GM19438 (cell line): ENCODE results near the gene DCD.
"Not testable (repeated sequence)": the region's sequence is repeated elsewhere in the genome, so short reads cannot be mapped to it uniquely, and the experiment has no call there.

ENCODE experiments used
- ATAC-seq: cut with Tn5 transposase; IDR thresholded peaks from one replicate; pipeline ENCODE4 v1.9.1; 2021; ENCODE audit warnings: low read depth; ENCODE audit not compliant: unreplicated experiment

DCD gene

DNA sequence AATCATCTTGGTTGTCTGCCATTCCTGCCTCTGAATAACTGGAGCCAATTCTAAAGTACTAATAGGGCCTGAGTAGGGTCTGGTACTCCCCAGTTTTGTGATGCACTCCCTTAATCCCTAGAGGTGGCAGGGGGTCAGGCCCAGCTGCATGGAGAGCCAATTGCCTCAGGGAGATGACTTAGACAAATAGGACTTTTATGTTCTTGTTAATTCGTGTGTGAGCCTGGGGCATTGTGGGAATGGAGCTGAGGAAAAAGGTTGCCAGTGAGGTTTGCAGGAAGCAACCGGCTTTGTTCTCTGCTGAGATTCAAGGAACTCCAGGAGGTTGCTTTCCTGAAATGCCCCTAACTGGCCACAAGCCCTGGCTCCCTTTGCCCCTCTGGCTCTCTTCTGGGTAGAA is 6.8 kb upstream of the DCD start:
- ATAC-seq: no peak

DNA sequence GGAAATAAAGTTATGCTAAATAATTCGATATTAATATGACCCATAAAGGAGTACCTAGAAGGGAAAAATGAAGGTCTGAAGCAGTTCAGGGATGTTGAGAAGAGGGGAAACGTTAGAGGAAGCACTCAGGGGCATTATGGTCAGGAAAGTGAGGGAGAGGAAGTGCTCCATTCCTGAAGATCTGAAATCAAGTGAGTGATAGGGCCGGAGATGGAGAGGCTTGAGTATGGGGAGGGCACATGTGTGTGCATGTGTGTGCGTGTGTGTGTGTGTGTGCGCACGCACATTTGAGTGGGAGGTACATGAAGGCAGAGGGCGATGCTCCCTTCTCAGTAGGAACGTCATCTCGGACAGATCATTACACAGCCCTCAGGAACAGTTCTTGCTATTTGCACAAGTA is 4.9 kb upstream of the DCD start:
- ATAC-seq: no peak

DNA sequence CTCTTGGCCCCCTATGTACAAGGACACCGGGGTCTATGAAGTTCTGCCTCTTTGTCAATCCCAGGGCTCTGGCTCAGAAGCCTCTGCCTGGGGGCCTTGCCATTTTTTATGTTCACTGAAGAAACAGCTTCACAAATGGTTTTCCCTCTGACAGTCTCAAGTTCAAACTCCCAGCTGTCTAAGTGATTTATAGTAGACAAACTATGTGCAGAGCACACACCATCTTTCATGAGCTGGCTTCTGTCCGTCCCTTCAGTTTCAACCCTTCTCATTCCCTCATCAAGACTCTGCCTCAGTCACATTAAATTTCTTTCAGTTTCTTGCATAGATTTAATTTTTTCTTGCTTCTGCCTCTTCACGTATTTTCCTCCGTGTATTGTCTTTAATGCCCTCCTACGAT is 2.7 kb upstream of the DCD start:
- ATAC-seq: no peak

DNA sequence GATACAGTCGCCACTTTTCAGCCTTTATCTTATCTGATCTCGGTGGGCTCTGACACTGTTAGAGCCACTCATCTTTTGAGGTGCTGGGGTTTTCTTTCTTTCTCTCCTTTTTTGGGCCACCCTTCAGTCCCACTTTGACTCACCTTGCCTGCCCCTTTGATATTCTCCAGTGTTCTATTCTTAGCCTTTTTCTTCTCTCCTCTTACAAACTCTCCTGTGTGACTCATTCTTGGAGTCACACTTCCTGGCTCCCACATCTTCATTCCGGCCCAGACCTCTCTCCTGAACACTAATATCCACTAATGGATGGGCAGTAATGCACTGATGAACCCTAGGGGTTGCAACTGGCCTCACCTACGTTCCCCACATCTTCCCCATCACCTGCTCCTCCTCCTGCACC is 2.2 kb upstream of the DCD start:
- no peak for ATAC-seq

DNA sequence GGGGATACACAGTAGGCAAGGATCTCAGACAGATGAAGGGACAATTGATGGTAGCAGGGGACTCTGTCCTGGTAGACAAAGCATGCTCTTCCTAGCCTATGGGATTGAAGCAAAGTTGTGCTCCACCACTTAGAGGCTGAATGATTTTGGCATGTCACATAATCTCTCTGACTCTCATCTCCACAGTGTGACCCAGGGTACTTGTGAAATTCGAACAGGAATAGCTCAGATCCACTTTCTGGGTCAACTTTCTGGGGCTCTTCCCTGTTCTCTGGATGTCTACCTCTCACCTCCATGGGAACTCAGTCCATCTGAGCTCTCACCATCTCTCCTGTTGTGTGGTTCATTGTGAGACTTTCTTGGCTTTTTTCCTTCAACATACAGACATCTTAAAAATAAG is 1.7 kb upstream of the DCD start:
- no peak for ATAC-seq

DNA sequence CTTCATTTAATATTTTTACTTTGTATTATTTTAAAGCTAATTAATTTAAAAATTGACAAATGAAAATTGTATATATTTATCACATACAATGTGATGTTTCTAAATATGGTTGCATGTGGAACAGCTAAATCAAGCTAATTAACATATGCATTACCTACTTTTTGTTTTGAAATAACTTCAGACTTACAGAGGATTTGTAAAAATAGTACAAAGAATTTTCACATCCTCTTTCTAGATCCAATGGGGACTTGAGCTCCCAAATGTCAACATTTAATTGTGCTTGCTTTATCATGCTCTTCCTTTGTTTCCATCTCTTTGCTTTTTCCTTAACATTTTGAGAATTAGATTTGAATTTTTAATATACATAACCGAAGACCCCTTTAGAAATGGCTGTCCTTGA is 6.6 kb downstream of the DCD start:
- ATAC-seq: no peak

DNA sequence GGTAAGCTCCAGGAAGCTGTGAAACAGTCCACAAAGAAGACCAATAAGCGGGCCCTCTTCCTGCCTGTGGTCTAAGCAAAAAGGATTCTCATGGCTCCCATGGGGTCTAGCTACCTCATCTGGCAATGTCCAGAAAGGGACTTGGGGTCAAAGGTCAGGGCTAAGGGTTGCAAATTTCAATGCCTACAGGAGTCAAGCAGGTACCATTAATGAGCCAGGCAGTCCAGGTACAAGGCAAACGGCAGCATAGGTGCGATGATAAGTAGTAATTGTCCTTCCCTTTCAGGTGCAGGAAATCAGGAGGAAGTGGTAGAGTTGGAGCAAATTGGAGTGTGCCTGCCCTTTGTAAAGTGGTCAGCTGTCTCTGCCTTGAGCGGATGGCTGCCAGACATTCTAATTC is 7.1 kb downstream of the DCD start:
- no peak for ATAC-seq

DNA sequence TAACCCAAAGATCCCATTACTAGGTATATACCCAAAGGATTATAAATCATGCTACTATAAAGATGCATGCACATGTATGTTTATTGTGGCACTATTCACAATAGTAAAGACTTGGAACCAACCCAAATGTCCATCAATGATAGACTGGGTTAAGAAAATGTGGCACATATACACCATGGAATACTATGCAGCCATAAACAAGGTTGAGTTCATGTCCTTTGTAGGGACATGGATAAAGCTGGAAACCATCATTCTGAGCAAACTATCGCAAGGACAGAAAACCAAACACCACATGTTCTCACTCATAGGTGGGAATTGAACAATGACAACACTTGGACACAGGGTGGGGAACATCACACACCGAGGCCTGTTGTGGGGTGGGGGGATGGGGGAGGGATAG is 9.1 kb downstream of the DCD start:
- ATAC-seq: not testable (repeated sequence)

DNA sequence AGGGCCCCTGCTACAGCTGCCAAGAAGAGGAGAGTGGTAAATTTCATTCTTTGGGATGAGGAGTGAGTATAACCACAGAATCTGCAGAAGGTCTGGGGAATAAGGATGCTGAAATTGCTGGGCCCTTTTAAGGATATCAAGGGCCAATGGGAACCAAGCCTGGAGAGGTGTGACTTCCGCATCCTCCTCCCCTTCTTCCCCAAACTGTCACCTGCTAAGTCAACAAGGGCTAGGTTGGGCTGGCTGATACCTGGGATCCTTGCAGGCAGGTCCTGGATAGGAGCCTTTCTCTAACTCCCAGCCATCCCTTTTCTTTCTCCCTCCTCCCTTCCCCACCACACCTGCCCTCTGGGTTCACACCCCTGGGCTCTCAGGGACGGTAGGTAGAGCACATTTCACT is 13.4 kb downstream of the DCD start, which contains the start of gene LACRT:
LACRT (minus strand) TSS at position 101 of the 400 bp plus-strand sequence; CDS start at position 47, 54 bp downstream.
- no peak for ATAC-seq

DNA sequence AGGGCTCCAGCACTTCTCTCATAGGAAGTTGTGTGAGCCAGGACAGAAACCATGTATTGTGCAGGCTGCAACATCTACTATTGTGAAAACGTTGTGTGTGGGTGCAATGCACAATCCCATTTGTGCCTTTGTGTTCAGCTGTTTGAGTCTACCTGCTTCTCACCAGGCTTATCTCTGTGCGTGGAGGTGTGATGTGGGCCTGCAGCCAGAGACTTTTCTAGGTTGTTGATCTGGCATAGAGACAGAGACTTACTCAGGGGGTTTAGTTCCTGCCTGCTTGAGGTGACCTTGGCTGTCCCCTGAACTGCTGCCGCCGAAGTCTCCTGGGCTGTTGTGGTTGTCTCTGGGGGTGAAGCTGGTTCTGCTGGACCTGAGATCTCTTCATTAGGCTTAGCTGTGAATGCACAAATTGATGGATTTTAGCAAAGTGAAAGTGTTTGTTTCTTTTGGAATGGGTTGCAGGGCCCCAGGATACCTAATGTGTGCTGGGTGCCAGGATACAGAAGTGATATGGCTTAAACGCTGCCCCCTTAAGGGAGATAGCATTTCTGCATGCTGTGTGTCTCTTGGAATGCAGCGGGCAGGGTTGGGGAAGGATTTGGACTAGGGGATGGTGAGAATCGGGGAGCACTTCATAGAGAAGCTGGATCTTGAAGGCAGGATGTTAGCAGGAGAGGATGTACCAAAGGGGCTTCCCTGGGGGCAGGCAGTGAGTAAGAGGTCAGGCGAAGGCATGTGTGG is 16.0 kb downstream of the DCD start:
- ATAC-seq: no peak

DNA sequence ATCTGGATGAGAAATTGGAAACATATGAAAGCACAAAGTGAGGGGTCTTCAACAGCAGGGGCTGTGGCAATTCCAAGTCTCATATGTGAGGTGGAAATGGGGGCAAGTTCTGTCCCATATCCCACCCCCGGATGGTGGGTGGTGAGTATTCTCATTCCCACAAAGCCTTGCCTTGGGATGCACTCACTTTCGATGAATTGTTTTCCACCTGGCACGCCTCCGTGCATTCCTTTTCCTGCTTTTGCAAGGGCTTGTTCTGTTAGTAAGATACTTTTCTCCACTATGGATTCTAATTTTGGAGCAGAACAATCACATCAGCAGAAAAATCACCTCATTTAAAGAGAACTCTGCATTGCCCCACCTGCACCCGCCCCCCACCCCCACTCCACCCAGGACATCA is 16.6 kb downstream of the DCD start:
- no peak for ATAC-seq

DNA sequence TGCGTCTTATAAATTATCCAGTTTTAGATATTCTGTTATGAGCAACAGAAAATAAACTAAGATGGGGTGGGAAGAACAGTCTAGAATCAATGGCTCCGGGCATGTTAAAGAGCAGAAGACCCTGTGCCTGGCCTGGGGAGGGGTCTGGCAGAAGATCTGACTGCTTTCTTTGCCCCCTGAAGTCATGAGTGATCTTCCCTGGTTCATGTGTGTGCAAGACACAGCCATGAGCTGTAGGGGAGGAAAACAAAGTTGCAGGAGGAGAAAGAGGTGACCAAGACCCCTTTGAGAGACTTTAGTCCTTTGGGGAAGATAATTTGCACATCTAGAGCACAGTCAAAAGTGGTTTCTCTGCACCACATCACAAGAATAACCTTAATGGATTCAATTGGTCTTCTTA is 18.2 kb downstream of the DCD start:
- no peak for ATAC-seq

DNA sequence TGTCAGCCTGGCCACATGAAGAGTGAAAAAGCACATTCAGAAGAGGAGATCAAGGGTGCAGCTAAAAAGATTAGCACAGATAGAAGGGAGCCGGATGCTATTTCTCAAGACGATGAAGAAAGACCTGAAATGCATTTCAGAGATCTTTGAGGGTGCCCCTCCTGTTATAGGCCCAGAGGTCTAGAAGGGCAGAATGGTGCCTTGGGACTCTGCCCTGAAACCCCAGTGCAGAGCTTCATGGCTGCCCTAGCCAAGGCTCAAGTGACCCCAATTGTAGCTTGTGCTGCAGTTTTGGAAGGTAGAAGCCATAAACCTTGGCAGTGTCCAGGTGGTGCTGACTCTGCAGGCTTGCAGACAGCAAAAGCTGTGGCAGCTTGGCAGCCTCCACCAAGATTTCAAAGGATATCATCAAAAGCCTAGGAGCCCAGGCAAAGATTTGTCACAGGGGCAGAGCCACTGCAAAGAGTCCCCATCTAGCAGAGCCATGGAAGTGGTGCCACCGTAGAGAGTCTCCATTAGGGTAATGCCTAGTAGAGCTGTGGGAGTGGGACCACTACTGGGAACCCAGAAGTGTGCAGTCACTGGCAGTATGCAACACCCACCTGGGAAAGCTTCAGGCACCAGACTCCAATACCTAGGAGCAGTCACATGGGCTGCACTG is 19.8 kb downstream of the DCD start:
- ATAC-seq: no peak

DNA sequence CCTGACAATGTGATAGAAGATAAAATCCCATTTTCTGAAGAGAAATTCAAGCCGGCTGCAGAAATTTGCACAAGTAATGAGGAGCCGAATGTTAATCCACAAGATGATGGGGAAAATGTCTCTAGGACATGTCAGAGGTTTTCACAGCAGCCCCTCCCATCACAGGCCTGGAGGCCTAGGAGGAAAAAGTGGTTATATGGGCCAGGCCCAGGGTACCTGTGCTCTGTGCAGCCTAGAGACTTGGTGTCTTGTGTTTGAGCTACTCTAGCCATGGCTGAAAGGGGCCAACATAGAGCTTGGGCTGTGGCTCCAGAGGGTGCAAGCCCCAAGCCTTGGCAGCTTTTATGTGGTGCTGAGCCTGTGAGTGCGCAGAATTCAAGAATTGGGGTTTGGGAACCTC is 20.9 kb downstream of the DCD start:
- no peak for ATAC-seq

DNA sequence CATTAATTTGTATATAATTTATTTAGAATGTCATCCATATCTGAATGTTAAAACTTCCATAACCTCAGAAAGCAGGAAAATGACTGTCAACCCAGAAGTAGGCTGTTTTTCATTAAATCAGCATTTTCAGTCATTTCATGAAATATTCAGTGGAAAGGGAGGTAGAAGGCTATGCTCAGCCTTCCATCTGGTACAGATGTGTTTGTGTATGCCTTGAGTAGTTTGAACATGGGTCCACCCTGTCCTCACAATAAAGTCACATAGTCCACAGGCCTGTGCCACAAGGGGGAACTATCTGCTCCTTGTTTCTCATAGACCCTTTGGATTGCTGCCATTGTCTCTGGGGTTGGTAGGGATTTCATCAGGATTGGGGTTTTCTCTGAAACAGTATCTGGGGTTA is 22.6 kb downstream of the DCD start:
- ATAC-seq: no peak

DNA sequence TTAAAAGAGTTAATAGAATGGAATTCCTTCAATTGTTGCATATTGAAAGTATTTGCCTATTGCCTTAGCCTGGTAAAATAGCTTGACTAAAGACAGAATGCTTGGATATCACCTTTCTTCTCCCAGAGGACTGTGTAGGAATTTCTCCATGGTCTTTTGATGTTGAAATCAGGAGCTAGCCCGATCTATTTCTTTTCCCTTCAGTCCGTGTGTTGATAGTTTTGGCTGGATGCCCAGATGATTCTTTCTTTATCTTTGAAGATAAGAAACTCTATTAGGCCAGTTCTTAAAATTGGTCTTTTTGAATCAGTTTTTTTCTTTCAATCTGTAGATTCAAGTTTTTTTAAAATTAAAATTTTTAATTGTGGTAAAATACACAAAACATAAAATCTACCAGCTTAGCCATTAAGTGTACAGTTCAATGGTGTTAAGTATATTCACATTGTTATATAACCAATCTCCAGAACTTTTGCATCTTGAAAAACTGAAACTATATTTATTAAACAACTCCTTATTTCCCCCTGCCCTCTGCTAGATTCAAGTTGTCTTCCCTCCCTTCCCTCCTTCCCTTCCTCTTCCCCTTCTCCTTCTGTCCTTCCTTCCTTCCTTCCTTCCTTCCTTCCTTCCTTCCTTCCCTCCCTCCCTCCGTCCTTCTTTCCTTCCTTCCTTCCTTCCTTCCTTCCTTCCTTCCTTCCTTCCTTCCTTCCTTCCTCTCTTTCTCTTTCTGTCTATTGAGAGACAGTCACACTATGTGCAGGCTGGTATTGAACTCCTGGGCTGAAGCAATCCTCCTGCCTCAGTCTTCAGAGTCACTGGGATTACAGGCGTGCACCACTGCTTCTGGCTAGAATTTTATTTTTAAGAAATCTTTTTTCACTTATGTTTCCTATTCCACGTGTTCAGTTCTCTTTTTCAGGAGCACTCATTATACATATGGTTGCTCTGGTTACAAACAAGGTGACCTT is 23.6 kb downstream of the DCD start:
- no peak for ATAC-seq

DNA sequence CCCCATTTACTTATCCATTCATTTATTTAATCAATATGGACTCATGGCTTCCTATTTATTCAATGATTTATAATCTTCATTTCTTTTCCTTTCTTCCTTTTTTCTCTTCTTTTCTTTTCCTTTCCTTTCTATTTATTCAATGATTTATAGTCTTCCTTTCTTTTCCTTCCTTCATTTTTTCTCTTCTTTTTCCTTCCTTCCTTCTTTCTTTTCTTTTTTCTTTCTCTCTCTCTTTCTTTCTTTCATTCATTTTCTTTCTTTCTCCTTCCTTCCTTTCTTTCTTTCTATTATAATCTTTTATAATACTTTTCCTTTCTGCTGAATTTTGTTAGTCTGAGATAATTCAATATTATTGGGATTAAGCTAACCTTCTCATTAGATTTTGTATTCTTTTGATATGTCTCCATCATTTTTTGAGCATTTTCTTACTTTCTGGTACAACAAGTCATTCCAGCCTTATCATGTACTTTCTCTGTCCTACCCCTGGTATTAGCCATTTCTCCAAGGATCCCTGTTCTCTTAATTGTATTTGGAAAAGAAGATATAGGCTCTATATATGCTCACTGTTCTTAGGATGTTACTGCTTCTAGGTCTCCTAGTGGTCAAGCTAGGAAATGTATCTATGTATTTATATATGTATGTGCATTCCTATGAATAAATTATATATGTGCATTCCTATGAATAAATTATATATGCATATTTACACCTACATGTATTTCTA is 25.5 kb downstream of the DCD start:
- ATAC-seq: no peak

DNA sequence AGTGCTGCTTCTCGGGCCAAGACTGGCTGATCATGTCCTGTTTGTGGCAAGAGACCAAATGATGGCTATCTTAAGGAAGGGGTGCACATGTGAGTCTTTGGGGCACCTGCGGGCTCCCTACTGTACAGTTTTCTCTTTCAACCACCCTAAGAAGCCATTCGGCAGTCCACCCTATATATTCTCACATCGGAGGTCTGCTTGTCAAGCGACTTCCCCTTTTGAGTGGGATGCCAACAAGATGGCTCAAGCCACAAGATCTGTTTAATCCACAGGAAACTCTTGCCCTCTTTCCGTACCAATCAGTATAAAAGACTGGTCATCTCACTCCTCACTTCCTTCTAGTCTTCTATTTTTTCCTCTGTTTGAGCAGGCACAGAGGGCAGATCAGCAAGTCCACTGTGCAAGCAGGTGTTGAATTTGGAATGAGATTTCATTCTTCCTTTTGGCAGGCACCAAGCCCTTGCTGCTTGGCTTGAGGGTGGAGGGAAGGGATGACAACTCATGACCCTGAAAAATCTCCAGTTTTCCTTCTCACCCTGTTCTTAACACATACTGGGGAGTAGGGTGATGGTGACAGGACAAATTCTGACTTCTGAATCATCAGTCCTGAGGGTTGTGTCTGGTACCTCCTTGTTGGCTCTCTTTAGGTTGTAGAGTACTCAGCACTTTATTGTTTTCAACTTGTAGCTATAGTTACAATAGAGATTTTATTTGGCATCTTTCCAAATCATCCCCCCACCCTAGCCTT is 31.1 kb downstream of the DCD start:
- no peak for ATAC-seq

DNA sequence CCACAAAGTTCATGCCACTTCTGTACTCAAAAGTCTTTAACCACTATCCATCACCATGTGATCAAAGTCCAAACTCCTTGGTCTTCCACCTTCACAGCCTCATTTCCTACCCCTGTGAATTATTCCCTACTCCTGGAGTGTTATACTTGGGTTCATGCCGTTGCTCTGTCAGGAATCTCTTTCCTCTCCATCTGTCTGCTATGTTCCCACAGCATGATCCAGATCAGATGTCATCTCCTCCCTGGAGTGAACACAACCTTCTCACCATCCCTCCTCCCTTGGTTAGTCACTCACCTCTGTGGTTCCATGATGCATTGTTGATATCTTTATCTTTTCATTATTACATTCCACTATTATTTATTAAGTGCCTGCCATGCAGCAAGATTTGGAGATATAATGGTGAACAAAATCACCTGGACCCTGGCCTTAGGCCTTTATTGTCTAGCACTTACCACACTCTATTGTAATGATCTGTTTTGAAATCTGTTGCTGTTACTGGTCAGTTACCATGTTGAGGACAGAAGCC is 35.9 kb downstream of the DCD start:
- no peak for ATAC-seq

DNA sequence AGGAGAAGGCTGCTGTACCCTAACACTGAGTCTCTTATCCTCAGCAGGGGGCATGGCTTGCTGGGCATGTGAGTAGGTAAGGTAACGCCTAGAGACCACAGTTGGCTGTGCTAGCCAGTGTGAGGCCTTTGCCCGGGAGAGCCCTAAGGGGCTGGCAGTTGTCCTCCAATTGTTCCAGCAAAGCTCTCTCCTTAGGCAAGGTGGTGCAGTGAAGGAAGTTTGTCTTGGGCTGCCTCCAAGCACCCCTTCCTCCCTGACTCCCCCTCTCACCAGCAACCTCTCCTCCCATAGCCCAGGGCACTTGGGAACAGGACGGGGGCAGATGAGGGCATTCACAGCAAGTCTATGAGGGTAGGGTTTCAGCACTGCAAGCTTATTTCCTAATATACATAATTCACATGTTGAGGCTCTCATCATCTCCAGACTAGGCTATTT is 36.4 kb downstream of the DCD start:
- ATAC-seq: no peak
